Left kidney (tissue), 2 donors: ENCODE measurements around the gene ARRDC1. TPM values are rescaled to one million over a fixed set of nuclear protein-coding genes. Genes with fewer than 3 reads are reported as not detected.

Experiments
- DNase-seq: peaks from one replicate; pipeline ENCODE4 v3.0.0-alpha.2; 2013
- polyA plus RNA-seq: library from polyadenylated mRNA; unstranded; fragments of 120-200 nt; gene quantifications from one replicate; pipeline ENCODE4 v1.2.1, GENCODE V29; 2013; ENCODE audit not compliant: insufficient read length

ARRDC1 gene
- polyA plus RNA-seq, 1 donor, result 29.8 TPM

DNA sequence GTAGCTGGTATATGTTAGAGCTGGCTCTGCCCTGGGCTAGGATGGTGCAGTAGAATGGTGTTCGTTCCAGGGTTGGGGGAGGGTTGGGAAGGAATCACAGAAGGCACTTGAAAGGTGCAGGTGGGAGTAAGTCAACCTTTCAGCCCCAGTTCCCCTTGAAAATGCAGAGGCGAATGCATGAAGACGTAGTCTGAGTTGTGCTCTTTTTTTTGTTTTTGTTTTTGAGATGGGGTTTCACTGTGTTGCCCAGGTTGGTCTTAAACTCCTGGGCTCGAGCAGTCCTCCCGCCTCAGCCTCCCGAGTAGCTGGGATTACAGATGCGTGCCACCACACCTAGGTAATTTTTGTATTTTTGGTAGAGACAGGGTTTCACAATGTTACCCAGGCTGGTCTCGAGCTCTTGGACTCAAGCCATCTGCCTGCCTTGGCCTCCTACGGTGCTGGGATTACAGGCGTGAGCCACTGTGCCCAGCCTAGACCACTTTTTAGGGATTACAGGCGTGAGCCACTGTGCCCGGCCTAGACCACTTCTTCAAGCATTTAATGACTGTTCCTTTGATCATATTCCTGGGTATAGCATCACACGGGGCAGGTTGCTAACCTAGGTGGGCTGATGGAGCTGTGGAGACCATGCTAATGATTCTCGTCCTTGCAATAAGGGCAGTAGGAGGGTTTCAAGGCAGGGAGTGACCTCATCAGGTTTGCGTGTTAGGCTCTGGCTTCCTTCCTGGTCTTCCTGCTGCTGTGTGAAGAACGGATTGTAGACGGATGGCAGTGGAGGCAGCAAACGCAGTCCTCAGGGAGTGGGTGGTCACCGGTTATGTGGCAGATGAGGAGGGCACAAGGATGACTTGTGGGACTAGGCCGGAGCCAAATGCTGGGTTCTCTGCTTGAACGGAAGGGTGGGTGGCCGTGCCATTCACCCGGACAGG is 27.0 kb downstream of the ARRDC1 start:
- no peak for DNase-seq

GRCh38 chr9:137634016-137634415 is 28.5 kb downstream of the ARRDC1 start:
- DNase-seq, result no peak

- no peak for DNase-seq
These were observed 33.2 kb downstream of the ARRDC1 start for GRCh38 chr9:137638680-137639079.

GRCh38 chr9:137639303-137640051 is 34.0 kb downstream of the ARRDC1 start:
- DNase-seq, result no peak

DNA sequence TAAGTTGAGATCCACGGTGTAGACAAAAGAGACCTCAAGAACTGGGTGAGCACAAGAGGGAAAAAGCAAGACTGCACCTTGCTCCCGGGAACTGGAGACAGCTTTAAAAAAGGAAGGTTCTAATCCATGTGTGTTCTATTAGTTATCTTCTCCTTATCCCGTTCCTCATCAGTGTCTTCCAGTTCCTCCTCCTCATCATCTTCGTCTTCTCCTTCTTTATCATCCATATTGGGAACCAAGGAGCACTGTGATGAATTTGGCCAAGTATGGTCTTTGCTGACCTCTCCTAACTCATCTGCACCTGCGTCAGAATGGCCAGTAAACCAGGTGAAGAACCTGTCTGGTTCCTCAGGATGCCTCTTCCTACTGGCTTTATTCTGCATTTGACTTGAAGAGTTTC is 35.4 kb downstream of the ARRDC1 start:
- DNase-seq, result no peak

- no peak for DNase-seq
These were observed 36.7 kb downstream of the ARRDC1 start for GRCh38 chr9:137642118-137642601.

- DNase-seq, result no peak
These were observed 37.4 kb downstream of the ARRDC1 start for GRCh38 chr9:137642892-137643291.

GRCh38 chr9:137643921-137644320 is 38.4 kb downstream of the ARRDC1 start:
- DNase-seq, result no peak

- no peak for DNase-seq
These were observed 39.7 kb downstream of the ARRDC1 start for GRCh38 chr9:137645211-137645610.

DNA sequence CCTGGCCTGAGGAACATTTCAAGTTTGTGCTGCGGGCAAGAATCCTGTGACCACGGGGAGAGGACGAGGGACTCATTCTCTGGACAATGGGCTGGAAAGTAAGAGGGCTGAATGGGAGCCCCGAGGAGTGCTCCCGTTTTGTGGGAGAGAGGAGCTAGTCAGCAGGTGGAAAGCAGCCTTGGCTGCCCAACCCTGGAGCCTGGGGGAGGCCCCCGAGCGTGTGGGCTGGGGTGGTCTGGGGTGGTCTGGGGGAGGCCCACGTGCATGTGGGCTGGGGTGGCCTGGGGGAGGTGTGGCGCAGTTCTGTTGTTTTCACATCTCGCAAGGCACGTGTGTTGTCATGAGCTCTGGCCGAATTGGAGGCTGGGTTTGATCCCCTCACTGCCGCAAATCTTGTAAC is 40.9 kb downstream of the ARRDC1 start:
- DNase-seq, result no peak

DNA sequence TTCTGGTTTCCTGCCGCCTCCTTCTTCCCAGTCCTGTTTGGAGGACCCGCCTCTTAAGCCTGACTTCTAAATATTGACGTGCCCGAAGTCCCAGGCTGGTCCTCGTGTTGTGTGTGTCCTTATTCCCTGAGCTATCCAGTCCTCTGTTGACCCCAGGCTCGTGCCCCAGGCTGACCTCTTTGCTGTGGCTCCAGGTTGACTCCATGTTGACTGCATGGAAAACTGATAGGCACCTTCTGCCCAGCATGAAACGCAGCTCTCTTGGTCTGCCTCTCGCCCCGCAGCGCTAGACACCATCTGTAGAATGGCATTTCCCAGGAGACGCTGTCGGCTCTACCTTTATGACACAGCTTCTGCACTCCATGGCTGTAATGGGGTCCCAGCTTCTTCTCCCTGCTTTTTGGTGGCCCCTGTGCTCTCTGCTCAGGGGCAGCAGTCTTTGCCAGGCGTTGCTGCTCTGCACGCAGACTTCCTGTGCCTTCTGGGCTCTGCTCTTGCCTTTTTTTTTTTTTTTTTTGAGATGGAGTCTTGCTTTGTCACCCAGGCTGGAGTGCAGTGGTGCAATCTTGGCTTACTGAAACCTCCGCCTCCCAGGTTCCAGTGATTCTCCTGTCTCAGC is 41.7 kb downstream of the ARRDC1 start:
- DNase-seq, result no peak

- DNase-seq, result no peak
These were observed 42.9 kb downstream of the ARRDC1 start for GRCh38 chr9:137648396-137648795.

DNA sequence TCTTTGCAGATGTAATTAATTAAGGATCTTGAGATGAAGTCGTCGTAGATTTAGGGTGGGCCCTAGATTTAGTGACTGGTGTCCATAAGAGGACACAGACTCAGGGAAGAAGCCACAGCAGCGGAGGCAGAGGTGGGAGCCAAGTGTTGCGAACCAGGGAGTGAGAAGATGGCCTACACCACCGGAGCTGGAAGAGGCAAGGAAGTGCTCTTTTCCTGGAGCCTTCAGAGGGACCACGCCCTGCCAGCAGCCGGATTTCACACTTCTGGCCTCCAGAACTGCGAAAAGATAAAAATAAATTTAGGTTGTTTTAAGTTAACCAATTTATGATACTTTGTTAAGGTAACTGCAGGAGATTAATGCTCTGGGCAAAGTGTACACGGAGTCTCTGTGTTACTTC is 44.1 kb downstream of the ARRDC1 start:
- no peak for DNase-seq

- DNase-seq, result no peak
These were observed 44.8 kb downstream of the ARRDC1 start for GRCh38 chr9:137650259-137650658.

DNA sequence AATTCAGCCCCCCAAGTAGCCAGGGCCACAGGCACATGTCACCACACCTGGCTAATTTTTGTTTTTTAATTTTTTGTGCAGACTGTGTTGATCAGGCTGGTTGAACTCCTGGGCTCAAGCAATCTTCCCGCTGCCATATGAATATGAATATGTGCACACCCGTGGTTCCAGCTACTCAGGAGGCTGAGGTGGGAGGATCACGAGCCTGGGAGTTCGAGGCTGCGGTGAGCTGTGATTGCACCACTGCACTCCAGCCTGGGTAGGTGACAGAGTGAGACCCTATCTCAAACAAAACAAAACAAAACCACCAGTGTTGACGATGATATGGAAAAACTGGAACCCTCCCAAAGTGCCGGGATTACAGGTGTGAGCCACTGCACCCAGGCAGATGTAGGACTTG is 45.3 kb downstream of the ARRDC1 start:
- DNase-seq, result no peak

GRCh38 chr9:137656416-137656815 is 50.9 kb downstream of the ARRDC1 start:
- DNase-seq, result no peak

DNA sequence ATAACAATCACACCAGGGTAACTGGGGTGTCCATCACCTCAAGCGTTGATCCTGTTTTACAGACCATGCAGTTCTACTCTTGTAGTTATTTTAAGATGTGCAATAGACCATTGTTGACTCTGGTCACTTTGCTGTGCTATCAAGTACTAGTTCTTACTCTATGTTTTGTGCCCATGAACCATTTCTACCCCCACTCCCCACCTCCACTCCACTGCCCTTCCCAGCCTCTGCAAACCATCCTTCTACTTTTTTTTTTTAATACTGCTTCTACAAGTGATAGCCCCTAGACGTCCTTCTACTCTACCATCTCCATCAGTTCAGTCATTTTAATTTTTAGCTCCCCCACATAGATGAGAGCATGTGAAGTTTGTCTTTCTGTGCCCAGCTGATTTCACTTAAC is 52.1 kb downstream of the ARRDC1 start:
- DNase-seq, result no peak

DNA sequence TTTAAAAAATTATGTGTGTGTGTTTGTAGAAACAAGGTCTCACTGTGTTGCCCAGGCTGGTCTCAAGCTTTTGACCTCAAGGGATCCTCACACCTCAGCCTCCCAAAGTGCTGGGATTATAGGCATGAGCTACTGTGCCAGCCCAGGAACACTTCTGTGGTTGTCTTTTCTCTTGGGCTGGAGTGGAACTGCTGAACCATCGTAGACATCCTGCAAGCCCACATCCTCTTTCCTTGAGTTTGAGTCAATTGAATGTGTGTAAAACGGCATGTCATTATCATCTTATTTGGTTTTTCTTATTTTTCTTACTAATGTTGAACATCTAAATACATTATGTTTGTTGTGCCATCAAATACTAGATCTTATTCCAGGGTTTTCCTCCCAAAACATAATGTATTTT is 53.3 kb downstream of the ARRDC1 start:
- DNase-seq, result no peak

- no peak for DNase-seq
These were observed 54.7 kb downstream of the ARRDC1 start for GRCh38 chr9:137660144-137660543.

- DNase-seq, result no peak
These were observed 58.1 kb downstream of the ARRDC1 start for GRCh38 chr9:137663584-137663983.

- no peak for DNase-seq
These were observed 59.2 kb downstream of the ARRDC1 start for GRCh38 chr9:137664676-137665075.
